HG03571 (cell line): ENCODE results near the gene PGF.
"Not testable (repeated sequence)": the region's sequence is repeated elsewhere in the genome, so short reads cannot be mapped to it uniquely, and the experiment has no call there.

Experiments used
- ATAC-seq: cut with Tn5 transposase; IDR thresholded peaks from one replicate; pipeline ENCODE4 v1.9.1; 2021; ENCODE audit not compliant: unreplicated experiment

PGF gene

GRCh38 chr14:74955229-74956026, at the start of gene PGF:
TSS of gene PGF (minus strand) at chr14:74955597. CDS start at chr14:74955242, 355 bp downstream.
- ATAC-seq: no peak

DNA sequence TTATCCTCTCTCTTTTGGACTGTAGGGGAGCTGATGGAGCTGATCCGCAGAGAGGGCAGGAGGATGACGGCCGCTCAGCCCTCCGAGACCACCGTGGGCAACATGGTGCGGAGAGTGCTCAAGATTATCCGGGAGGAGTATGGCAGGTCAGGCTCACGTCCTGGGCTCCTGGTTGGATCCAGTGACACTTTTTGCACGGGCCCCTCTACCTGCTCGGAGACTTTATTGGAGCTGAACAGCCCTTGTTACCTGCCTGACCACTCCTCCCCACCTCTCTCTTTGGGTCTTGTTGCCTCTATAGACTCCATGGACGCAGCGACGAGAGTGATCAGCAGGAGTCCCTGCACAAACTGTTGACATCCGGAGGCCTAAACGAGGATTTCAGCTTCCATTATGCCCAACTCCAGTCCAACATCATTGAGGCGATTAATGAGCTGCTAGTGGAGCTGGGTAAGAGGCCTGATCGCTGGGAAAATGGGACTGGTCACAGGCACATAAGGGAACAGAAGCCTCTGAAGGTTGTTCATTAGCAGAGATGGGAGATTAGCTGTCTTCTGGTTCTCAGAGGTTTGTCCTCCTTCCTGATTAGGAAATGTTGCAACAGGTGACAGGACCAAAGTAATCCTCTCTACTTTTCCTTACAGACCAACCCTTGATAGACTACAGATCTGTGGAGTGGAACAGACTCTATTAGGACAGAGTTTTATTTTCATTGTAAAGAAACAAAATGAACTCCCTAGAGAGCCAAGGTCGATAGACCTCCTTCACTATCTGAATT, 48.0 kb upstream of the PGF start:
- no peak for ATAC-seq

DNA sequence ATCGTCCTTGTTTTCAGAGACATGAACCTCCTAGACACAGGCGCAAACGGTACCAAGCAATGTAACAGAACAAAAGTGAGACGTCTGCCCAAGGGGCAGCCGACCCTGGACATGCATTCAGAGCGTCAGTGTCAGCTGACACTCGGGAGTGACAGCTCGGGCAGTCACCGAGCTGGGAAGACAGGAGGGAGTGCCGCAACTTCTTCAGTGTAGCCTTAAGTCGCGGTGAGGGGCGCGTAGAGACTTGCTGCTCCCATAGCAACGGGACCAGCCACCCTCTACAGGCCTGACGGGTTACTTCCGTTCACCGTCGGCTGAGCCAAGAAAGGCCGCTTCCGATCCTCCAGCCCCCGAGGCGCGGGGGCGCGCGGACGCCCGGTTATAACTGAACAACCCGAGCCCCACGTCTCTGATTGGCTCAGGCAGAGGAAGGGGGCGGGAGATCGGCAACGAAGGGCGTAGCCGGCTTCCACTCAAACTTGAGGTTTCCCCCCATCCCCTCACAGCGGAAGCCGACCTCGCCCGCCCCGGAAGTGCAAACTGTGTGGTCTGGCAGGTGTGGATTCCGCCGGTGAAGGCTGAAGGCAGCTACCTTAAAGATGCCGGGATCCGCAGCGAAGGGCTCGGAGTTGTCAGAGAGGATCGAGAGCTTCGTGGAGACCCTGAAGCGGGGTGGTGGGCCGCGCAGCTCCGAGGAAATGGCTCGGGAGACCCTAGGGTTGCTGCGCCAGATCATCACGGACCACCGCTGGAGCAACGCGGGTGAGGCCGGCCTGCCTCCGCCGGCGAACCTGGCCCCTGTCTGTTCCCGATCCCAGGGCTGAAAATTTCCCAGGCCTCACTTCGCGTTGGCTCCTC, 47.2 kb upstream of the PGF start, which contains the start of gene EIF2B2:
EIF2B2 (plus strand) TSS at position 530 of the 858 bp plus-strand sequence; CDS start at position 600, 70 bp downstream.
- peak; percentile 97 for ATAC-seq

- no peak for ATAC-seq
These were observed 46.5 kb upstream of the PGF start for GRCh38 chr14:75001899-75002298.

DNA sequence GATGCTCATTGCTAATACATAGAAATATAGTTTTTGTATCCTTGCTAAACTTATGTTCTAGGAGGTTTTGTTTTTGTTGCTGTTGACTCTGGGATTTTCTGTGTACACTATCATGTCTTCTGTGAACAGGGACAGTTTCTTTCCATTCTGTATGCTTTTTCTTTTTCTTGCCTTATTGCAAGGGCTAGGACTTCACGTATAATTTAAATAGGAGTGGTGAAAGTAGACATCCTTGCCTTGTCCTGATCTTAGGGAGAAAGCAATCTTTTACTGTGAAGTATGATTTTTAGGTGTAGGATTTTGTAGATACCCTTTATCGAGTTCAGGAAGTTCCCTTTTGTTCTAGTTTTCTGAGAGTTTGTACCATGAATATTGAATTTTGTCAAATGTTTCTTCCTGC, 45.9 kb upstream of the PGF start:
- no peak for ATAC-seq

- not testable (repeated sequence) for ATAC-seq
These were observed 40.4 kb upstream of the PGF start for GRCh38 chr14:74995781-74996180.

DNA sequence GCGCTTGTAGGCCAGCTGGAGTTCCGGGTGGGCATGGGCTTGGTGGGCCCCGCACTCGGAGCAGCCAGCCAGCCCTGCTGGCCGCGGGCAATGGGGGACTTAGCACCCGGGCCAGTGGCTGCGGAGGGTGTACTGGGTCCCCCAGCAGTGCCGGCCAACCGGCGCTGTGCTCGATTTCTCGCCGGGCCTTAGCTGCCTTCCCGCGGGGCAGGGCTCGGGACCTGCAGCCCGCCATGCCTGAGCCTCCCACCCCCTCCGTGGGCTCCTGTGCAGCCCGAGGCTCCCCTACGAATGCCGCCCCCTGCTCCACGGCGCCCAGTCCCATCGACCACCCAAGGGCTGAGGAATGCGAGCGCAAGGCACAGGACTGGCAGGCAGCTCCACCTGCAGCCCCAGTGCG, 38.8 kb upstream of the PGF start:
- ATAC-seq: not testable (repeated sequence)

GRCh38 chr14:74988993-74989392, 33.6 kb upstream of the PGF start:
- ATAC-seq: no peak

- no peak for ATAC-seq
These were observed 32.7 kb upstream of the PGF start for GRCh38 chr14:74988131-74988530.

GRCh38 chr14:74985806-74986205, 30.4 kb upstream of the PGF start:
- no peak for ATAC-seq

- no peak for ATAC-seq
These were observed 29.6 kb upstream of the PGF start for GRCh38 chr14:74985028-74985310.

DNA sequence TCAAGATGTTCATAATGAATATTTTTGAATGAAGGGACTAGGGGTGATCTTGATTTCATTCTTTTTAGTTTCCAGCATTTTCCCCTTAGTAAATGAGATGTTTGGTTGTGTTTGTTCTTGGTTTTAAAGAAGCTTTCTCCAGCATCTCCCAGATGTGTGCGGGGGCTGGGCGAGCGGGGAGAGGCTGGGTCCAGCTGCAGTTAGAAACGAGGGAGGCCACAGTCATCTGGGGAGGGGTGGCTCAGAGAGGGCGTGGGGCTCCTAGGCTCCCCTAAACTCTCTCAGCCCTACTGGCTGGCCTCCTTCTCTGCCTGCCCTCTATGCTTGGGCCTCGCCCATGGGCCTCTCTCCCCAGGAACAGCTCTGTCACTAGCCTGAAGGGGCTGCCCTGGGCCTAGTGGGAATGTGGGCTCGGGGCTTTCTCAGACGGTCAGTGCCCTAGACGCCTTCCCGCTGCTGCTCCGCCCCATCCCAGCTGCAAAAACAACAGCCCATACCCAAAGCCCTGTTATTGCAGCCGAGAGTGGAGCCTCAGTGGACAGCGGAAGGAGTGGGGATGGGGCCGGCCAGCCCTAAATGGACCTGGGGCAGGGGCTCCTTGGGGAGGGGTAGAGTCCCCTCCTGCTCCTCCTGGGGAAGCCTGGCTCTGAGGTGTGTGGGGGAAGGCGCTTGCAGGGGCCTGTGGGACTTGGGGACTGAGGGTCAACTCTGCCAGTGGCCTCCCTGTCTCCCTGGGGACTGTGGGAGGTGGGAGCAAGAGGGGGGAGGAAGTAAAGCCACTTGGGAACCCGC, 29.0 kb upstream of the PGF start:
- no peak for ATAC-seq

DNA sequence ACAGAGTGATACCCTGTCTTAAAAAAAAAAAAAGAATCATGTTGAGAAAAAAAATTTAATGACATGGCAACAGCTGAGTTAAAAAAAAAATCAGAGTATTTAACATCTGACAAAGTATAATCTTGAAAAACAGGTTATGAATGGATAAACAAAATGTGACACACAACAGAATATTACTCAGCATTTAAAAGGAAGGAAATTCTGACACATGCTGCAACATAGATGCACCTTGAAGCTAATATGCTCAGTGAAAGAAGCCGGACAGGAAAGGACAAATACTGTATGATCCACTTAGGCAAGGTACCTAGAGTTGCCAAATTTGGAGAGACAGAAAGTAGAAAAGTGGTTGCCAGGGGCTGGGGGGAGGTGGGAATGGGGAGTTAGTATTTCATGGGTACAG, 27.9 kb upstream of the PGF start:
- ATAC-seq: no peak

GRCh38 chr14:74982661-74983060, 27.3 kb upstream of the PGF start:
- no peak for ATAC-seq

GRCh38 chr14:74981833-74982232, 26.4 kb upstream of the PGF start:
- ATAC-seq: no peak

DNA sequence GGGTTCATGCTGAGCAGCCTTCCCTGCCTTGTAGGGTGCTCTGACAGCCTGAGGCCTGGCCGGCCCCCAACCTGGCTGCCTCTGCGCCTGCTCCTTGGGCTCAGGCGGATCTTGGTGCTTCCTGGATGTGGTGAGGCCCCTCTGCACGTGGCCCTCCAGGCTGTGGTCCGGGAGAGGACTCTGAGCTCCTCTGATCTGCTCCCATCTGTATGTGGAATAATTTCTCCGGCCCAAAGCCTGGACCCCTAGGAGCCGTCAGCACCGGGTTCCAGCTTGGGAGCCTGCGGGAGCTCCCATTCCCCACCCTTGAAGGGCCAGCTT, 26.0 kb upstream of the PGF start:
- no peak for ATAC-seq

DNA sequence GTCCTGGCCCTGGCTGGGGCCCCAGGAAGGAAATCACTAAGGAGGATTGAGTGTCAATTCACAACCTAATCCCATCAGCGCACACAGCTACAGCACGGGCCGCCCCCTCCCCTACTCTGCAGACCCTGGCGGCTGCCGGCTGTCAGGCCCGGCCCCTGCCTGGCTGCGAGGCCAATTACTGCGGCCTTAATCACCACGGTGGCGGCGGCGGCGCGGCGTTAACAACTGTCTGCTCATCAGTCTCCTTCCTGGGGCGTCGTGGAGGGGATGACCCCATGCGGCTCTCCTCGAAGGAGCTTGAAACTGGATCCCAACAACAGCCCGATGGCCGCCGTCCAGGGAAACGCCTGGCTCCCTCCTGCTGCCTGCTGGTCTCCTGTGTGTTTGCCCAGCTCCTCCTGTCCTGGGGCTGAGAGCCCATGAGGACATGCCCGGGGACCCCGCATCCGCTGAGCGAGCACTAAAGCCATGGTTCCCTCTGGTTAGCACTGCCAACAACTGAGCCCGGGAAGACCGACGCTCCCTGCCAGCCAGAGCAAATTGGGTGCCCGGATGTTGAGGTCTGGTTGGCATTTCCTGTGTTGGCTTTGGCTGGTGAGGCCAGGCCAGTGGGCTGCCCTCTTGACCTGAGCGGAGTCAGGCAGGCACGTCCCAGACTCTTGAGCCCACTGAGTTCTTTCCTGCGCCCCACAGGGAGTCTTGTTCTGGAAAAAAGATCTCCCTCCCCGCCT, 25.5 kb upstream of the PGF start:
- ATAC-seq: no peak

DNA sequence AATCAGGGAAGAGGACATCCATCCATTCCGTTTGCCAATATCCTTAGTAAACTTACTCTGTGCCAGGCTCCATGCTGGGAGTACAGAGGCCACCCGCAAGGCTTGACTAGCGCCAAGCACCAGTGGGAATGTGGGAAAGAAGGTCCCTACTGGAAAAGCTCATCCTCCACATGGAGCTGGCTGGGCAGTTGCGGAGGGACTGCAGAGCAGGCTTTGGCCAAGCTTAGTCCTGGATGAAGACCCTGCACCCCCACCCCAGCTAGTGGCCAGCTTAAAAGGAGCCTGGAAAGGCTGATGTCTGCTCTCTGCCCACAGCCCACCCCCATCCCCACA, 25.0 kb upstream of the PGF start:
- no peak for ATAC-seq

DNA sequence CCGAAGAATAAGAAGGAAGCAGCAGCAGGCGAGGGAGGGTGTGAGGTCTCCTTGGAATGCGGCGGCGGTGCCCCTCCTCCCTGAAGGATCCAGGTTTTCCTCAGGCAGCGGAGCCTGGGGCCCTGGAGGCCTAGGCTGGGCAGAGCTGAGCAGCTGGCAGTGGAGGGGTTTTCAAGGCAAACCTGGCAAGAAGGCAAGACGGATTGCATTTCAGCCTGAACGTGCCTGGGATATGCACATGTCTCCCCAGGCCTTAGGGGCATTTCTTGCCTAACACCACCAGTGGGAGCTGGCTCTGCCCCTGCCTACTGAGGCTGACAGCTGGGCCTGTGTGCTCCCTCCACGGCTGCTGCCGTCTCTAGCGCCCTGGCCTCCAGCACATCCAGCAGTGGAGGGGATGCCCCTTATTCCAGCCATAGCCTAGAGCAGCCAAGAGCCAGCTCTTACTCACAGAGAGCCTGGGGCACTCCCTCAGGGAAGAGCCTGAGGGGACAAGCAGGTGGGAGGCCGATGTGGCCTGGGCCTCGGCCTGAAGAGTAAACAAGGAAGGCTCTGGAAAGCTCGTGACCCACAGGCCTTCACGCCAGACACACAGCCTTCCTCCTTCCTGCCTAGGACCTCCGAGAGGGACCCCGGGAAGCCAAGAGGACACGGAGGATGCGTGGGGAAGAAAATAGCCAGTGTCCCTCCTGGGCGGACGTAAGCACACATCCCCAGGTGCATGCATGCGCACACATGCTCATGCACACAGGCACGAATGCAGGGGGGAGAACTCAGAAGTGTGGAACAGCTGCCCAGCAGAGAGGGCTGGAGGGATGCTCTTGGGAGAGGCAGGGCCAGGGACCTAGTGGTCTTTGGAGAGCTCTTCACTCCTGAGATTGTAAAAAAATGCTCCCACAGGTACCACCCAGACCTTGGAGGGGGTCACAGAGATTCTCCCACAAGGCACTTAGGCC, 24.3 kb upstream of the PGF start:
- no peak for ATAC-seq
